Naive thymus-derived CD4-positive, alpha-beta T cell (primary cell): ENCODE data around the gene SLC34A1. TPM values are rescaled to one million over a fixed set of nuclear protein-coding genes. Genes with fewer than 3 reads are reported as not detected.
A peak's percentile ranks its signal among the peaks of the same experiment; 100 is the strongest.

Experiments
- ATAC-seq: fragments of 150-1000 bp; cut with Tn5 transposase; 2 replicates; pipeline ENCODE4 v1.10.0; 2021; ENCODE audit warnings: mild to moderate bottlenecking, moderate library complexity
- CTCF ChIA-PET: fragments of 350-600 bp; sonication (Branson Sonifier 250); formaldehyde crosslinking; loops from one replicate; lab custom pipeline; 2021; ENCODE audit warnings: antibody characterized with exemption; lab: Charles Lee
- POLR2A ChIA-PET: fragments of 350-600 bp; sonication (Branson Sonifier 250); formaldehyde crosslinking; loops from one replicate; lab custom pipeline; 2021; ENCODE audit warnings: antibody characterized with exemption, inconsistent platforms; lab: Charles Lee
- DNase-seq, 9 donors: peaks; one replicate each; pipeline versions ENCODE4 v3.0.0 to v3.0.0-alpha.2; 2020 to 2022; ENCODE audit warnings: mixed read lengths in 1 of 9
- H3K27ac ChIP-seq: one replicate; pipeline ENCODE4 v1.7.0; 2013; ENCODE audit warnings: mild to moderate bottlenecking, low read depth, low read length, moderate library complexity
- H3K27me3 ChIP-seq, 2 donors: one replicate each; pipeline ENCODE4 v1.7.0; 2013; ENCODE audit warnings: low read length in 2 of 2, mild to moderate bottlenecking in 2 of 2, moderate library complexity in 2 of 2; ENCODE audit not compliant: control insufficient read depth in 2 of 2, insufficient read depth in 2 of 2
- H3K36me3 ChIP-seq, 3 experiments: 1 replicate in 2 of 3; 2 replicates in 1 of 3; pipeline ENCODE4 v1.7.0; 2013; ENCODE audit warnings: low read length in 3 of 3, mild to moderate bottlenecking in 3 of 3, moderate library complexity in 1 of 3; ENCODE audit not compliant: insufficient read depth in 3 of 3, control insufficient read depth in 2 of 3
- H3K4me1 ChIP-seq, 2 donors: one replicate each; pipeline ENCODE4 v1.7.0; 2013; ENCODE audit warnings: low read length in 2 of 2, mild to moderate bottlenecking in 2 of 2, moderate library complexity in 1 of 2; ENCODE audit not compliant: control insufficient read depth in 2 of 2, insufficient read depth in 2 of 2
- H3K4me3 ChIP-seq: 2 replicates; pipeline ENCODE4 v1.7.0; 2013; ENCODE audit warnings: mild to moderate bottlenecking, low read length
- H3K9me3 ChIP-seq, 3 experiments: 1 replicate in 2 of 3; 2 replicates in 1 of 3; pipeline ENCODE4 v1.7.0; 2013; ENCODE audit warnings: low read length in 3 of 3; ENCODE audit not compliant: control insufficient read depth in 2 of 3
- H3K27ac Mint-ChIP-seq, 9 donors: one replicate each; pipeline ENCODE4 v1.8.0; 2020 to 2022; ENCODE audit warnings: mixed read lengths in 9 of 9, mild to moderate bottlenecking in 8 of 9, moderate library complexity in 5 of 9, inconsistent platforms in 2 of 9
- H3K27me3 Mint-ChIP-seq, 5 donors: one replicate each; pipeline ENCODE4 v1.8.0; 2021 to 2022; ENCODE audit warnings: mixed read lengths in 5 of 5, mild to moderate bottlenecking in 1 of 5
- H3K36me3 Mint-ChIP-seq, 5 donors: one replicate each; pipeline ENCODE4 v1.8.0; 2020 to 2022; ENCODE audit warnings: mixed read lengths in 5 of 5, mild to moderate bottlenecking in 3 of 5, inconsistent platforms in 1 of 5
- H3K4me1 Mint-ChIP-seq, 7 donors: one replicate each; pipeline ENCODE4 v1.8.0; 2020 to 2022; ENCODE audit warnings: mixed read lengths in 7 of 7, mild to moderate bottlenecking in 3 of 7, inconsistent platforms in 1 of 7
- H3K4me3 Mint-ChIP-seq, 10 donors: one replicate each; pipeline ENCODE4 v1.8.0; 2020 to 2022; ENCODE audit warnings: mild to moderate bottlenecking in 10 of 10, mixed read lengths in 10 of 10, moderate library complexity in 6 of 10, inconsistent platforms in 2 of 10
- H3K9me3 Mint-ChIP-seq, 11 donors: one replicate each; pipeline ENCODE4 v1.8.0; 2020 to 2022; ENCODE audit warnings: mixed read lengths in 11 of 11, mild to moderate bottlenecking in 4 of 11, inconsistent platforms in 1 of 11, moderate library complexity in 1 of 11
- intact Hi-C, 2 donors: fragments of 100-400 bp; cut with micrococcal nuclease; formaldehyde crosslinking; loops; one replicate each; pipeline ENCODE4 v1.15.1; 2023
- polyA plus RNA-seq, 2 donors: library from polyadenylated mRNA; unstranded; fragments of 300-500 nt; fragmentation: Illumina TruSeq; gene quantifications; one replicate each; pipeline ENCODE4 v1.2.3, GENCODE V29; 2021
- total RNA-seq, 6 experiments: library from RNA in 5 of 6; stranded (reverse) in 5 of 6; gene quantifications; 1 replicate in 5 of 6; 2 replicates in 1 of 6; pipeline ENCODE4 v1.2.3 and lab custom pipeline; 2021 to 2026

The SLC34A1 gene
- total and polyA plus RNA-seq, 7 experiments from 2014 or later = 0.27 to 0.29 TPM; not detected in 5

GRCh38 chr5:177382423-177383029 is 1.7 kb upstream of the SLC34A1 start:
- peak overlapping the region in 7 of 9 donors; percentile 23 to 86 (median 66) for H3K27ac Mint-ChIP-seq
- no peaks in the 10 kb centered on the region for H3K9me3 Mint-ChIP-seq
- H3K4me3 Mint-ChIP-seq = peak overlapping the region in 8 of 10 donors; percentile 5 to 76 (median 42)
- ChIA-PET POLR2A (interaction anchor here (1.2 to 7.3 kb wide), 8 partner anchors 9 to 73 kb away, joined by 3 to 52 read pairs (median 8); partner anchors contain the start of genes GRK6 and LMAN2), CTCF (interaction anchor here (0.5 to 4.6 kb wide), 22 partner anchors 8 to 268 kb away, joined by 3 to 75 read pairs (median 4); partner anchors contain the start of genes LMAN2 and RGS14)
- Histone ChIP-seq H3K4me3 (no peak overlapping the region), H3K27ac (no peak overlapping the region), H3K9me3 (no peaks in the 10 kb centered on the region), H3K4me1 (peaks cover 6 to 14% of the 10 kb centered on the region in 2 donors), H3K27me3 (no peaks in the 10 kb centered on the region), H3K36me3 (no peaks in the 10 kb centered on the region)
- ATAC-seq (peak; percentile 66), DNase-seq (peak in 7 of 9 donors; percentile 48 to 72 (median 60))
- intact Hi-C loops = loop anchor here (1.0 to 2.0 kb wide), 4 partner anchors 12 to 64 kb away; partner anchors contain the start of gene LMAN2 (in 1 of the 2)
- H3K27me3 Mint-ChIP-seq = peaks cover 0 to 4% (median 0%) of the 10 kb centered on the region in 5 donors
- peaks cover 24 to 54% (median 37%) of the 10 kb centered on the region in 7 donors for H3K4me1 Mint-ChIP-seq
- no peaks in the 10 kb centered on the region for H3K36me3 Mint-ChIP-seq

GRCh38 chr5:177383181-177383580 is 1.1 kb upstream of the SLC34A1 start:
- H3K36me3 Mint-ChIP-seq = no peaks in the 10 kb centered on the region
- Histone ChIP-seq H3K27me3 (no peaks in the 10 kb centered on the region), H3K36me3 (no peaks in the 10 kb centered on the region), H3K9me3 (no peaks in the 10 kb centered on the region), H3K27ac (no peak overlapping the region), H3K4me1 (peaks cover 8 to 16% of the 10 kb centered on the region in 2 donors), H3K4me3 (no peak overlapping the region)
- peak overlapping the region in 5 of 9 donors; percentile 8 to 85 (median 74) for H3K27ac Mint-ChIP-seq
- H3K27me3 Mint-ChIP-seq = peaks cover 0 to 4% (median 0%) of the 10 kb centered on the region in 5 donors
- intact Hi-C loops = loop anchor here (1.0 to 2.0 kb wide), 2 partner anchors 20 to 65 kb away; no protein-coding TSS in a partner anchor
- CTCF ChIA-PET = interaction anchor here (0.7 to 4.6 kb wide), 20 partner anchors 8 to 269 kb away, joined by 3 to 75 read pairs (median 4); partner anchors contain the start of genes LMAN2 and RGS14
- peaks cover 25 to 49% (median 36%) of the 10 kb centered on the region in 7 donors for H3K4me1 Mint-ChIP-seq
- POLR2A ChIA-PET = interaction anchor here (1.2 to 7.3 kb wide), 8 partner anchors 10 to 72 kb away, joined by 3 to 52 read pairs (median 8); partner anchors contain the start of genes GRK6 and LMAN2
- H3K9me3 Mint-ChIP-seq = no peaks in the 10 kb centered on the region
- no peak for ATAC-seq
- H3K4me3 Mint-ChIP-seq = no peak overlapping the region
- no peak for DNase-seq

DNA sequence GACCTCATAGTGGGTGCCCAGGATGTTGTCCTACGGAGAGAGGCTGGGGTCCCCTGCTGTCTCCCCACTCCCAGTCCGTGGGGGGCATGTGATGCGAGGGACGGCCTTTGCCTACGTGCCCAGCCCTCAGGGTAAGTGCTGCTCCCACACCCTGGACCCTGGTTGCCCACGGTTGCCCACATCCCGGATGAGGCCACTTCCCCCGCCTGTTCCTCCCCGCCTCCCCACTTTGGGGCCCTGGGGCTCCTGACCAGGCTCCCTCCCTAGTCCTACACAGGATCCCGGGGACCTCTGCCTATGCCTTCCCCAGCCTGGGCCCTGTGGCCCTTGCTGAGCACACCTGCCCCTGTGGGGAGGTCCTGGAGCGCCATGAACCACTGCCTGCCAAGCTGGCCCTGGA is 1.5 kb downstream of the SLC34A1 start:
- H3K4me3 ChIP-seq = no peak overlapping the region
- Mint-ChIP-seq H3K27ac (peak overlapping the region in 1 of 9 donors; percentile 6), H3K4me3 (no peak overlapping the region), H3K4me1 (peaks cover 39 to 58% (median 49%) of the 10 kb centered on the region in 7 donors), H3K27me3 (peaks cover 0 to 4% (median 0%) of the 10 kb centered on the region in 5 donors), H3K36me3 (no peaks in the 10 kb centered on the region), H3K9me3 (peaks cover 0 to 2% (median 0%) of the 10 kb centered on the region in 11 donors)
- peaks cover 31 to 38% of the 10 kb centered on the region in 2 donors for H3K4me1 ChIP-seq
- ChIA-PET CTCF (interaction anchor here (1.0 to 7.5 kb wide), 3 partner anchors 14 to 70 kb away, joined by 3 to 149 read pairs (median 4); no protein-coding TSS in a partner anchor), POLR2A (interaction anchor here (0.6 to 7.3 kb wide), 3 partner anchors 12 to 140 kb away, joined by 4 to 52 read pairs (median 6); no protein-coding TSS in a partner anchor)
- H3K36me3 ChIP-seq = no peaks in the 10 kb centered on the region
- no peaks in the 10 kb centered on the region for H3K9me3 ChIP-seq
- ATAC-seq = no peak
- H3K27ac ChIP-seq = no peak overlapping the region
- intact Hi-C loops = no loop called here
- DNase-seq = no peak
- no peaks in the 10 kb centered on the region for H3K27me3 ChIP-seq

DNA sequence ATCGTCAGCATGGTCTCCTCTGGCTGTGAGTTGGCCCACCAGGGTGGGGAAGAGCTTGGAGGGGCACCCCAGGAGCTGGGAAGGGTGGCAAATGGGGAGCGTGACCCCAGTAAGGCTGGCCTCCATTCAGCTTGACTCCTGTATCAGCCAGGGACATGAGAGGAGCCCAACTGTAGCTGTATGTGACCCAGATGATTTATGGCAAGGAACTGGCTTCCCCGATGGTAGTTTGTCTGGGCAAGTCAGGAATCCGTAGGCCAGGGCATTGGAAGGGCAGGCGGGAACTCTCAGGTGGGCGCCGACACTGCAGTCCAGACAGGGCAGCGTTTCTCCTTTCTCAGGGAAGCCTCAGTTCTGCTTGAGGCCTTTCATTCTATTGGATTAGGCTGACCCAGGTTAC is 2.3 kb downstream of the SLC34A1 start:
- H3K4me1 ChIP-seq = peaks cover 33 to 42% of the 10 kb centered on the region in 2 donors
- ATAC-seq = no peak
- ChIA-PET POLR2A (interaction anchor here (1.7 to 7.3 kb wide), 2 partner anchors 13 to 69 kb away, joined by 6 to 52 read pairs; no protein-coding TSS in a partner anchor), CTCF (interaction anchor here (0.5 to 7.5 kb wide), 6 partner anchors 14 to 771 kb away, joined by 3 to 149 read pairs (median 4); no protein-coding TSS in a partner anchor)
- DNase-seq = no peak
- H3K9me3 ChIP-seq = no peaks in the 10 kb centered on the region
- H3K36me3 ChIP-seq = no peaks in the 10 kb centered on the region
- Mint-ChIP-seq H3K9me3 (peaks cover 0 to 2% (median 0%) of the 10 kb centered on the region in 11 donors), H3K36me3 (no peaks in the 10 kb centered on the region), H3K4me3 (no peak overlapping the region), H3K27ac (no peak overlapping the region), H3K4me1 (peaks cover 35 to 60% (median 52%) of the 10 kb centered on the region in 7 donors), H3K27me3 (peaks cover 0 to 4% (median 0%) of the 10 kb centered on the region in 5 donors)
- no peaks in the 10 kb centered on the region for H3K27me3 ChIP-seq
- H3K4me3 ChIP-seq = no peak overlapping the region
- no peak overlapping the region for H3K27ac ChIP-seq
- intact Hi-C loops = no loop called here

GRCh38 chr5:177387405-177387804 is 3.2 kb downstream of the SLC34A1 start:
- Mint-ChIP-seq H3K27me3 (peaks cover 0 to 4% (median 0%) of the 10 kb centered on the region in 5 donors), H3K36me3 (no peaks in the 10 kb centered on the region), H3K9me3 (peaks cover 0 to 2% (median 0%) of the 10 kb centered on the region in 11 donors), H3K4me3 (no peak overlapping the region), H3K27ac (peak overlapping the region in 1 of 9 donors; percentile 14), H3K4me1 (peaks cover 33 to 60% (median 48%) of the 10 kb centered on the region in 7 donors)
- Histone ChIP-seq H3K27me3 (no peaks in the 10 kb centered on the region), H3K9me3 (no peaks in the 10 kb centered on the region), H3K4me1 (peaks cover 33 to 39% of the 10 kb centered on the region in 2 donors), H3K27ac (no peak overlapping the region), H3K4me3 (no peak overlapping the region), H3K36me3 (no peaks in the 10 kb centered on the region)
- ChIA-PET POLR2A (interaction anchor here (0.6 to 7.3 kb wide), 4 partner anchors 14 to 765 kb away, joined by 3 to 52 read pairs (median 6); no protein-coding TSS in a partner anchor), CTCF (interaction anchor here (0.5 to 7.5 kb wide), 4 partner anchors 10 to 68 kb away, joined by 3 to 149 read pairs (median 12); no protein-coding TSS in a partner anchor)
- DNase-seq = no peak
- intact Hi-C loops = no loop called here
- no peak for ATAC-seq

GRCh38 chr5:177388521-177389052 is 4.4 kb downstream of the SLC34A1 start:
- no peak for DNase-seq
- intact Hi-C loops = loop anchor here in 1 of 2 donors (2.0 kb wide), 1 partner anchor 16 kb away; no protein-coding TSS in a partner anchor
- Histone ChIP-seq H3K27me3 (no peaks in the 10 kb centered on the region), H3K4me3 (no peak overlapping the region), H3K4me1 (peaks cover 31 to 33% of the 10 kb centered on the region in 2 donors), H3K36me3 (no peaks in the 10 kb centered on the region), H3K9me3 (no peaks in the 10 kb centered on the region), H3K27ac (no peak overlapping the region)
- Mint-ChIP-seq H3K27ac (peak overlapping the region in 6 of 9 donors; percentile 51 to 85 (median 77)), H3K36me3 (no peaks in the 10 kb centered on the region), H3K4me1 (peaks cover 34 to 49% (median 41%) of the 10 kb centered on the region in 7 donors), H3K27me3 (peaks cover 0 to 4% (median 0%) of the 10 kb centered on the region in 5 donors), H3K4me3 (peak overlapping the region in 7 of 10 donors; percentile 34 to 68 (median 64)), H3K9me3 (peaks cover 0 to 2% (median 0%) of the 10 kb centered on the region in 11 donors)
- POLR2A ChIA-PET = interaction anchor here (1.0 to 5.1 kb wide), 8 partner anchors 8 to 66 kb away, joined by 5 to 48 read pairs (median 13); partner anchors contain the start of genes GRK6, PFN3, PRR7 and RGS14
- CTCF ChIA-PET = interaction anchor here (0.6 to 7.5 kb wide), 10 partner anchors 11 to 112 kb away, joined by 4 to 149 read pairs (median 22); partner anchors contain the start of genes PDLIM7, PFN3, PRR7 and RGS14
- no peak for ATAC-seq
